CD4-positive, alpha-beta memory T cell (primary cell): Measurements from ENCODE around the gene RNF130. TPM values are rescaled to one million over a fixed set of nuclear protein-coding genes. Genes with fewer than 3 reads are reported as not detected.
A peak's percentile ranks its signal among the peaks of the same experiment; 100 is the strongest.

ENCODE experiments used
- CTCF ChIA-PET: fragments of 350-600 bp; sonication (Branson Sonifier 250); formaldehyde crosslinking; loops from one replicate; lab custom pipeline; 2021; ENCODE audit warnings: inconsistent platforms; ENCODE audit not compliant: partially characterized antibody; lab: Charles Lee
- POLR2A ChIA-PET: fragments of 350-600 bp; sonication (Branson Sonifier 250); formaldehyde crosslinking; loops from one replicate; lab custom pipeline; 2021; ENCODE audit not compliant: partially characterized antibody; lab: Charles Lee
- DNase-seq, 5 donors: peaks; one replicate each; pipeline versions ENCODE4 v3.0.0 to v3.0.0-alpha.2; 2020 to 2022; ENCODE audit warnings: mixed read lengths in 1 of 5
- H3K27ac ChIP-seq: one replicate; pipeline ENCODE4 v1.7.0; 2013; ENCODE audit warnings: low read depth, low read length
- H3K27me3 ChIP-seq: 2 replicates; pipeline ENCODE4 v1.7.0; 2013; ENCODE audit warnings: mild to moderate bottlenecking, low read length, moderate library complexity; ENCODE audit not compliant: insufficient read depth
- H3K36me3 ChIP-seq: 2 replicates; pipeline ENCODE4 v1.7.0; 2013; ENCODE audit warnings: mild to moderate bottlenecking, low read length, moderate library complexity; ENCODE audit not compliant: insufficient read depth
- H3K4me1 ChIP-seq: 2 replicates; pipeline ENCODE4 v1.7.0; 2013; ENCODE audit warnings: mild to moderate bottlenecking, low read length, moderate library complexity; ENCODE audit not compliant: insufficient read depth
- H3K4me3 ChIP-seq, 2 donors: one replicate each; pipeline ENCODE4 v1.7.0; 2013; ENCODE audit warnings: low read length in 2 of 2, mild to moderate bottlenecking in 1 of 2
- H3K9me3 ChIP-seq, 2 donors: one replicate each; pipeline ENCODE4 v1.7.0; 2013; ENCODE audit warnings: low read length in 2 of 2, control low read depth in 1 of 2; ENCODE audit not compliant: control insufficient read depth in 1 of 2
- H3K27ac Mint-ChIP-seq, 7 donors: one replicate each; pipeline ENCODE4 v1.8.0; 2020 to 2021; ENCODE audit warnings: mixed read lengths in 7 of 7, mild to moderate bottlenecking in 6 of 7, inconsistent platforms in 3 of 7, moderate library complexity in 3 of 7
- H3K27me3 Mint-ChIP-seq, 2 donors: one replicate each; pipeline ENCODE4 v1.8.0; 2020 to 2021; ENCODE audit warnings: mixed read lengths in 2 of 2
- H3K36me3 Mint-ChIP-seq, 2 donors: one replicate each; pipeline ENCODE4 v1.8.0; 2020 to 2021; ENCODE audit warnings: mixed read lengths in 2 of 2, inconsistent platforms in 1 of 2, mild to moderate bottlenecking in 1 of 2
- H3K4me1 Mint-ChIP-seq, 4 donors: one replicate each; pipeline ENCODE4 v1.8.0; 2020 to 2021; ENCODE audit warnings: mixed read lengths in 4 of 4, mild to moderate bottlenecking in 1 of 4
- H3K4me3 Mint-ChIP-seq, 8 donors: one replicate each; pipeline ENCODE4 v1.8.0; 2020 to 2021; ENCODE audit warnings: mixed read lengths in 8 of 8, mild to moderate bottlenecking in 7 of 8, moderate library complexity in 6 of 8, inconsistent platforms in 3 of 8
- H3K9me3 Mint-ChIP-seq, 8 donors: one replicate each; pipeline ENCODE4 v1.8.0; 2020 to 2021; ENCODE audit warnings: mixed read lengths in 8 of 8, mild to moderate bottlenecking in 5 of 8, inconsistent platforms in 3 of 8, moderate library complexity in 1 of 8
- intact Hi-C: fragments of 100-400 bp; cut with micrococcal nuclease; formaldehyde crosslinking; loops from one replicate; pipeline ENCODE4 v1.15.1; 2023
- polyA plus RNA-seq, 2 donors: library from polyadenylated mRNA; unstranded; fragments of 300-500 nt; fragmentation: Illumina TruSeq; gene quantifications; one replicate each; pipeline ENCODE4 v1.2.3, GENCODE V29; 2021
- total RNA-seq, 2 experiments: library from RNA; stranded (reverse); gene quantifications; one replicate each; pipeline ENCODE4 v1.2.3, GENCODE V29; 2021

The RNF130 gene
- total and polyA plus RNA-seq, 4 experiments from 2014 or later, result 16.8 to 21.2 (median 18.0) TPM

- Histone ChIP-seq H3K4me3 (no peak overlapping the region), H3K27me3 (no peaks in the 10 kb centered on the region), H3K4me1 (peaks cover 5% of the 10 kb centered on the region), H3K9me3 (no peaks in the 10 kb centered on the region), H3K36me3 (no peaks in the 10 kb centered on the region), H3K27ac (no peak overlapping the region)
- Mint-ChIP-seq H3K9me3 (no peaks in the 10 kb centered on the region), H3K4me3 (no peak overlapping the region), H3K4me1 (peaks cover 9 to 18% (median 10%) of the 10 kb centered on the region in 4 donors), H3K27ac (peak overlapping the region in 1 of 7 donors; percentile 18), H3K36me3 (no peaks in the 10 kb centered on the region), H3K27me3 (peaks cover 23 to 40% of the 10 kb centered on the region in 2 donors)
- no peak for DNase-seq
- POLR2A ChIA-PET, result no interaction called here
- CTCF ChIA-PET, result no interaction called here
- intact Hi-C loops, result no loop called here
These were observed 11.3 kb upstream of the RNF130 start for GRCh38 chr5:180082633-180083420.

- CTCF ChIA-PET, result interaction anchor here (3.8 kb wide), 1 partner anchor 9 kb away, joined by 19 read pairs; no protein-coding TSS in a partner anchor
- no peak overlapping the region for H3K27ac Mint-ChIP-seq
These were observed 9.9 kb upstream of the RNF130 start for GRCh38 chr5:180081481-180081880.

GRCh38 chr5:180080486-180081280, 9.1 kb upstream of the RNF130 start:
- intact Hi-C loops, result no loop called here
- Mint-ChIP-seq H3K9me3 (no peaks in the 10 kb centered on the region), H3K27ac (peak overlapping the region in 1 of 7 donors; percentile 63), H3K36me3 (no peaks in the 10 kb centered on the region), H3K27me3 (peaks cover 25 to 40% of the 10 kb centered on the region in 2 donors), H3K4me1 (peaks cover 4 to 10% (median 6%) of the 10 kb centered on the region in 4 donors), H3K4me3 (peak overlapping the region; percentile 63 to 81 (median 76))
- peaks cover 1% of the 10 kb centered on the region for H3K4me1 ChIP-seq
- no peaks in the 10 kb centered on the region for H3K27me3 ChIP-seq
- H3K4me3 ChIP-seq, result no peak overlapping the region
- peak; percentile 31 to 48 (median 38) for DNase-seq
- no peaks in the 10 kb centered on the region for H3K9me3 ChIP-seq
- no peak overlapping the region for H3K27ac ChIP-seq
- CTCF ChIA-PET, result interaction anchor here (3.8 kb wide), 1 partner anchor 10 kb away, joined by 19 read pairs; no protein-coding TSS in a partner anchor
- H3K36me3 ChIP-seq, result no peaks in the 10 kb centered on the region
- POLR2A ChIA-PET, result no interaction called here

More at GRCh38 chr5:180081481-180081880, 9.9 kb upstream of the RNF130 start:
- Histone ChIP-seq H3K27ac (no peak overlapping the region), H3K36me3 (no peaks in the 10 kb centered on the region), H3K27me3 (no peaks in the 10 kb centered on the region), H3K9me3 (no peaks in the 10 kb centered on the region), H3K4me3 (no peak overlapping the region), H3K4me1 (peaks cover 5% of the 10 kb centered on the region)
- H3K4me1 Mint-ChIP-seq, result peaks cover 8 to 18% (median 9%) of the 10 kb centered on the region in 4 donors
- H3K27me3 Mint-ChIP-seq, result peaks cover 23 to 40% of the 10 kb centered on the region in 2 donors
- intact Hi-C loops, result no loop called here
- POLR2A ChIA-PET, result no interaction called here
- H3K36me3 Mint-ChIP-seq, result no peaks in the 10 kb centered on the region
- peak overlapping the region in 1 of 8 donors; percentile 25 for H3K4me3 Mint-ChIP-seq
- H3K9me3 Mint-ChIP-seq, result no peaks in the 10 kb centered on the region
- no peak for DNase-seq

- intact Hi-C loops, result no loop called here
- POLR2A ChIA-PET, result no interaction called here
- H3K36me3 Mint-ChIP-seq, result no peaks in the 10 kb centered on the region
- peaks cover 25 to 40% of the 10 kb centered on the region in 2 donors for H3K27me3 Mint-ChIP-seq
- H3K27ac Mint-ChIP-seq, result no peak overlapping the region
- DNase-seq, result no peak
- H3K4me1 ChIP-seq, result no peaks in the 10 kb centered on the region
- H3K4me3 Mint-ChIP-seq, result peak overlapping the region in 7 of 8 donors; percentile 63 to 81 (median 76)
- no peak overlapping the region for H3K4me3 ChIP-seq
- CTCF ChIA-PET, result interaction anchor here (0.7 to 3.8 kb wide), 2 partner anchors 10 to 11 kb away, joined by 4 to 19 read pairs; no protein-coding TSS in a partner anchor
- H3K9me3 Mint-ChIP-seq, result no peaks in the 10 kb centered on the region
- H3K27me3 ChIP-seq, result no peaks in the 10 kb centered on the region
- no peaks in the 10 kb centered on the region for H3K9me3 ChIP-seq
- no peaks in the 10 kb centered on the region for H3K36me3 ChIP-seq
- H3K27ac ChIP-seq, result no peak overlapping the region
- peaks cover 3 to 8% (median 4%) of the 10 kb centered on the region in 4 donors for H3K4me1 Mint-ChIP-seq
These were observed 8.3 kb upstream of the RNF130 start for GRCh38 chr5:180079702-180080466.

GRCh38 chr5:180078348-180078747, 6.8 kb upstream of the RNF130 start:
- Mint-ChIP-seq H3K27me3 (peaks cover 24 to 30% of the 10 kb centered on the region in 2 donors), H3K4me3 (no peak overlapping the region), H3K36me3 (peaks cover 0 to 1% of the 10 kb centered on the region in 2 donors), H3K27ac (no peak overlapping the region), H3K9me3 (no peaks in the 10 kb centered on the region), H3K4me1 (peaks cover 3 to 11% (median 7%) of the 10 kb centered on the region in 4 donors)
- intact Hi-C loops, result no loop called here
- POLR2A ChIA-PET, result no interaction called here
- Histone ChIP-seq H3K27ac (no peak overlapping the region), H3K9me3 (no peaks in the 10 kb centered on the region), H3K4me3 (no peak overlapping the region), H3K36me3 (no peaks in the 10 kb centered on the region), H3K27me3 (no peaks in the 10 kb centered on the region), H3K4me1 (no peaks in the 10 kb centered on the region)
- CTCF ChIA-PET, result interaction anchor here (0.7 to 3.8 kb wide), 2 partner anchors 12 to 29 kb away, joined by 3 to 19 read pairs; no protein-coding TSS in a partner anchor
- no peak for DNase-seq

- Mint-ChIP-seq H3K27me3 (peaks cover 23 to 28% of the 10 kb centered on the region in 2 donors), H3K36me3 (peaks cover 0 to 3% of the 10 kb centered on the region in 2 donors), H3K4me1 (peaks cover 4 to 13% (median 8%) of the 10 kb centered on the region in 4 donors), H3K9me3 (no peaks in the 10 kb centered on the region), H3K4me3 (no peak overlapping the region), H3K27ac (no peak overlapping the region)
- intact Hi-C loops, result no loop called here
- ChIA-PET CTCF (interaction anchor here (0.7 to 1.9 kb wide), 2 partner anchors 13 to 29 kb away, joined by 3 to 9 read pairs; no protein-coding TSS in a partner anchor), POLR2A (interaction anchor here (0.7 kb wide), 1 partner anchor 279 kb away, joined by 3 read pairs; no protein-coding TSS in a partner anchor)
- Histone ChIP-seq H3K4me3 (no peak overlapping the region), H3K27ac (no peak overlapping the region), H3K9me3 (no peaks in the 10 kb centered on the region), H3K4me1 (no peaks in the 10 kb centered on the region), H3K36me3 (no peaks in the 10 kb centered on the region), H3K27me3 (no peaks in the 10 kb centered on the region)
- no peak for DNase-seq
These were observed 6.2 kb upstream of the RNF130 start for GRCh38 chr5:180077594-180078284.
